Sigmoid colon (tissue), 4 donors: ENCODE results near the gene MRPL58.

Experiments used
- CTCF ChIP-seq, 4 experiments: fragments of 450-650 bp in 3 of 4; fragments of 200-600 bp in 1 of 4; IDR thresholded peaks; one replicate each; pipeline ENCODE4 v1.5.1; 2016 to 2019; ENCODE audit warnings: antibody characterized with exemption in 4 of 4, mild to moderate bottlenecking in 3 of 4, moderate library complexity in 2 of 4
- EP300 ChIP-seq, 4 donors: sonication (generic); formaldehyde crosslinking; IDR thresholded peaks; one replicate each; pipeline ENCODE4 v1.6.1; 2017; ENCODE audit warnings: antibody characterized with exemption in 4 of 4
- POLR2A ChIP-seq, 2 donors: fragments of 450-650 bp; IDR thresholded peaks; one replicate each; pipeline ENCODE4 v1.6.1; 2016; ENCODE audit warnings: antibody characterized with exemption in 2 of 2, mild to moderate bottlenecking in 2 of 2, moderate library complexity in 2 of 2
- POLR2AphosphoS5 ChIP-seq, 4 donors: sonication (generic); formaldehyde crosslinking; IDR thresholded peaks; one replicate each; pipeline ENCODE4 v1.6.1; 2017; ENCODE audit warnings: antibody characterized with exemption in 4 of 4

- TF ChIP-seq CTCF (IDR thresholded peaks at IDR 0.05) (no peak), EP300 (IDR thresholded peaks at IDR 0.05) (no peak), POLR2AphosphoS5 (IDR thresholded peaks at IDR 0.05) (no peak), POLR2A (IDR thresholded peaks at IDR 0.05) (no peak)
These were observed 44.1 kb upstream of the MRPL58 start for GRCh38 chr17:74968361-74968780.
